AG10803 (cell line): ENCODE results near the gene ITIH1.
"Not testable (repeated sequence)": the region's sequence is repeated elsewhere in the genome, so short reads cannot be mapped to it uniquely, and the experiment has no call there.

ENCODE experiments used
- DNase-seq: peaks from one replicate; pipeline ENCODE4 v3.0.0; 2010; ENCODE audit warnings: low read depth
- H3K4me3 ChIP-seq: 2 replicates; pipeline ENCODE4 v1.5.1; 2011; ENCODE audit warnings: mild to moderate bottlenecking, low read length, control low read depth
- TF ChIP-seq, protein P1 (sequence below): conservative IDR thresholded peaks from 2 replicates; pipeline ENCODE4 v1.5.1; 2011; ENCODE audit warnings: mild to moderate bottlenecking, low read length, control low read depth, inconsistent platforms

Gene ITIH1, protein sequence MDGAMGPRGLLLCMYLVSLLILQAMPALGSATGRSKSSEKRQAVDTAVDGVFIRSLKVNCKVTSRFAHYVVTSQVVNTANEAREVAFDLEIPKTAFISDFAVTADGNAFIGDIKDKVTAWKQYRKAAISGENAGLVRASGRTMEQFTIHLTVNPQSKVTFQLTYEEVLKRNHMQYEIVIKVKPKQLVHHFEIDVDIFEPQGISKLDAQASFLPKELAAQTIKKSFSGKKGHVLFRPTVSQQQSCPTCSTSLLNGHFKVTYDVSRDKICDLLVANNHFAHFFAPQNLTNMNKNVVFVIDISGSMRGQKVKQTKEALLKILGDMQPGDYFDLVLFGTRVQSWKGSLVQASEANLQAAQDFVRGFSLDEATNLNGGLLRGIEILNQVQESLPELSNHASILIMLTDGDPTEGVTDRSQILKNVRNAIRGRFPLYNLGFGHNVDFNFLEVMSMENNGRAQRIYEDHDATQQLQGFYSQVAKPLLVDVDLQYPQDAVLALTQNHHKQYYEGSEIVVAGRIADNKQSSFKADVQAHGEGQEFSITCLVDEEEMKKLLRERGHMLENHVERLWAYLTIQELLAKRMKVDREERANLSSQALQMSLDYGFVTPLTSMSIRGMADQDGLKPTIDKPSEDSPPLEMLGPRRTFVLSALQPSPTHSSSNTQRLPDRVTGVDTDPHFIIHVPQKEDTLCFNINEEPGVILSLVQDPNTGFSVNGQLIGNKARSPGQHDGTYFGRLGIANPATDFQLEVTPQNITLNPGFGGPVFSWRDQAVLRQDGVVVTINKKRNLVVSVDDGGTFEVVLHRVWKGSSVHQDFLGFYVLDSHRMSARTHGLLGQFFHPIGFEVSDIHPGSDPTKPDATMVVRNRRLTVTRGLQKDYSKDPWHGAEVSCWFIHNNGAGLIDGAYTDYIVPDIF

DNA sequence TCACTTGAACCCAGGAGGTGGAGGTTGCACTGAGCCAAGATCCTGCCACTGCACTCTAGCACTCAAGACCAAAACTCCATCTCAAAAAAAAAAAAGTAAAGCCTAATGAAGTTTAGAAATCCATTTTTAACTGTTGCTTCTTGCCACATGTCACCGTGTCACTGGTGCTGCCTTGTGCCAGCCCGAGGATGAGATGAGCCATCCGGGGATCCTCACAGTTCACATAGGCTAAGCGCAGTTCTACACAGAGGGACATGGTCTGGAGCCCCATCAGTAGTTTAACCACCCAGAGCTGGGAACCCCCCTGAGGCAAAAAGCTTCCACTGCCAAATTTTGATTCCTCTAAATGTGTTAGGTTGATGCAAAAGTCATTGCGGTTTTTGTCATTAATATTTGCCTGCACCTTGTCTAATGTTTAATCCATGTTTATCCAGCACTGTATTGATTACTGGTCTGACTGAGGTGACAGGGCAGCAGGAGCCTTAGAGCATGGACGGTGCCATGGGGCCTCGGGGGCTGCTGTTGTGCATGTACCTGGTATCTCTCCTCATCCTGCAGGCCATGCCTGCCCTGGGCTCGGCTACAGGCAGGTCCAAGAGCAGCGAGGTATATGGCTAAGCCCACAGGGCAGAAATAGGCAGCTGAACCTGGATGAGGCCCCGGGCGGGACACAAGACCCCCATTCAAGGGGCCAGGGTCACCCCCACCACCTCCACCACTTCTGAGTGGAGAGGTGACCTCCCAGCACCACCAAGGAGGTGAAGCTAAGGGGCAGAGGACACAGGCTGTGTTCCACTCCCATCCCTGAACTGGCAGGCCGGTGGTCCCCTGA, at the start of gene ITIH1:
TSS of gene ITIH1 (plus strand) at position 473 of the 832 bp plus-strand sequence. CDS start at position 490, 17 bp downstream.
- H3K4me3 ChIP-seq, result no peak within 1 kb of the TSS
- TF ChIP-seq, protein P1, sequence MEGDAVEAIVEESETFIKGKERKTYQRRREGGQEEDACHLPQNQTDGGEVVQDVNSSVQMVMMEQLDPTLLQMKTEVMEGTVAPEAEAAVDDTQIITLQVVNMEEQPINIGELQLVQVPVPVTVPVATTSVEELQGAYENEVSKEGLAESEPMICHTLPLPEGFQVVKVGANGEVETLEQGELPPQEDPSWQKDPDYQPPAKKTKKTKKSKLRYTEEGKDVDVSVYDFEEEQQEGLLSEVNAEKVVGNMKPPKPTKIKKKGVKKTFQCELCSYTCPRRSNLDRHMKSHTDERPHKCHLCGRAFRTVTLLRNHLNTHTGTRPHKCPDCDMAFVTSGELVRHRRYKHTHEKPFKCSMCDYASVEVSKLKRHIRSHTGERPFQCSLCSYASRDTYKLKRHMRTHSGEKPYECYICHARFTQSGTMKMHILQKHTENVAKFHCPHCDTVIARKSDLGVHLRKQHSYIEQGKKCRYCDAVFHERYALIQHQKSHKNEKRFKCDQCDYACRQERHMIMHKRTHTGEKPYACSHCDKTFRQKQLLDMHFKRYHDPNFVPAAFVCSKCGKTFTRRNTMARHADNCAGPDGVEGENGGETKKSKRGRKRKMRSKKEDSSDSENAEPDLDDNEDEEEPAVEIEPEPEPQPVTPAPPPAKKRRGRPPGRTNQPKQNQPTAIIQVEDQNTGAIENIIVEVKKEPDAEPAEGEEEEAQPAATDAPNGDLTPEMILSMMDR, result no peak
- no peak for DNase-seq

DNA sequence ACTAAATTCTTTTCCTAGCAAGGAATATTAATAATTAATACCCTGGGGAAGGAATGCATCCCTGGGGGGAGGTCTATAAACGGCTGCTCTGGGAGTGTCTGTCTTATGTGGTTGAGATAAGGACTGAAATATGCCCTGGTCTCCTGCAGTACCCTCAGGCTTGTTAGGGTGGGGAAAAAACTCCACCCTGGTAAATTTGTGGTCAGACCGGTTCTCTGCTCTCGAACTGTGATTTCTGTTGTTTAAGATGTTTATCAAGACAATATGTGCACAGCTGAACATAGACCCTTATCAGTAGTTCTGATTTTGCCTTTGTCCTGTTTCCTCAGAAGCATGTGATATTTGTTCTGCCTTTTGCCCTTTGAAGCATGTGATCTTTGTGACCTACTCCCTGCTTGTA, 48.6 kb upstream of the ITIH1 start:
- not testable (repeated sequence) for DNase-seq

DNA sequence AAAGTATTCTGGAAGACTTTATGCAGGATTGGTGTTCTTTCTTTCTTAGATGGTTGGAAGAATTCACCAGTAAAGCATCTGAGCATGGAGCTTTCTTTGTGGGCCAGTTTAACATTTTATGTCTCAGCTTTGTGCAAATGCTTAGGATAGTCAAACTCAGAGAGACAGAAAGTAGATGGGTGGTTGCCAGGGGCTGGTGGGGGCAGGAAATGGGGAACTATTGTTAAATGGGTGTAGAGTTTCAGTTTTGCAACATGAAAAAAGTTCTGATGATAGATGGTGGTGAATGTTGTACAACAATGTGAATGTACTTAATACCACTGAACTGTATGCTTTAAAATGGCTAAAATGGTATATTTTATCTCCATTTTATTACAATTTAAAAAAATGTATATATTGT, 46.7 kb upstream of the ITIH1 start:
- TF ChIP-seq, protein P1, result no peak
- no peak overlapping the region for H3K4me3 ChIP-seq
- no peak for DNase-seq

More for the DNA sequence above, 48.6 kb upstream of the ITIH1 start:
- not testable (repeated sequence) for H3K4me3 ChIP-seq

DNA sequence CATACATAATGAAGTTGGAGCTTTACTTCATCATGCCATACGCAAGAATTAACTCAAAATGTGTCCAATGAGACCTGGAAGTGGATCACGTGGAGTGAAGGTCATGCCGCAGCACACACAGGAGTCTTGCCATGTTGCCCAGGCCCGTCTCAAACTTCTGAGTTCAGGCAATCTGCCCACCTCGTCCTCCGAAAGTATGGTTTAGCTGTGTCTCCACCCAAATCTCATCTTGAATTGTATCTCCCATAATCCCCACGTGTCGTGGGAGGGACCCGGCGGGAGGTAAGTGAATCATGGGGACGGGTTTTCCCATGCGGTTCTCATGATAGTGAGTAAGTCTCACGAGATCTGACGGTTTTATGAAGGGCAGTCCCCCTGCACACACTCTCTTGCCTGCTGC, 45.8 kb upstream of the ITIH1 start:
- no peak overlapping the region for H3K4me3 ChIP-seq
- DNase-seq, result no peak
- TF ChIP-seq, protein P1, result no peak

DNA sequence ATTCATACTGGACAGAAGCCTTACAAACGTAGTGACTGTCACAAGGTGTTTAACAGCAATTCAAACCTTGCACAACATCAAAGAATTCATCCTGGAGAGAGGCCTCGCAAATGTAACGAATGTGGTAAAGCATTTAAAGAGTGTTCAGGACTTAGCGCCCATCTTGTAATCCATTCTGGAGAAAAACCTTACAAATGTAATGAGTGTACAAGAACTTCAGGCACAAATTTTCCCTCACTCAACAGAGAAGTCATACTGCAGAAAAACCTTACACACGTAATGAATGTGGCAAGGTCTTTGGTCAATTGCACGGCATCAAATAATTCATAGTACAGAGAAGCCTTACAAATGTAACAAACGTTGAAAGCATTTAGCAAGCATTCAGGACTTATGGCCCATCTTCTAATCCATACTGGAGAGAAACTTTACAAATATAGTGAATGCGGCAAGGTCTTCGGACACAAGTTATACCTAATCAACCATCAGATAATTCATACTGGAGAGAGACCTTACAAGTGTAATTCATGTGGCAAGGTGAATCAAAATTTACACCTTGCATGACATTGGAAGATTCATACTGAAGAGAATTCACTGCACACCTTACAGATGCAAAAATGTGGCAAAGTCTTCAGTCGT, 44.0 kb upstream of the ITIH1 start:
- no peak overlapping the region for H3K4me3 ChIP-seq
- TF ChIP-seq, protein P1, result no peak
- no peak for DNase-seq

DNA sequence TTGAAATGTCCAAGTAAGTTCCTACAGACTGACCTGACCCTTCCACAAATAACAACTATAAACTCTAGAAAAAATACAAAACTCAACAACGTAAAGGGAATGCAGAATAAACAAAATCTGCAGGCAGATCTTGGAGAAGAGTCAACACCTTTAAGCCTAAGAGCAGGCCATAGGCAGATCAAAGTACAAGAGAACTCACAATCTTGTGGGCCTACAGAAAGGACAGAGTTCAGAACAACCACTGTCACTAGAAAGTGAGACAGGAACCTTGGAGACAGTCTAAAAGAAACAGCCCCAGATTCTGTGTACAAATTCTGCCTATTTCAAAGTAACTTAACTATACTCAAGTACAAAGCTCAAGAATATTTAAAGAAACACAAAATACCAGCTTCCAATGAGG, 37.7 kb upstream of the ITIH1 start:
- no peak for DNase-seq
- TF ChIP-seq, protein P1, result no peak
- H3K4me3 ChIP-seq, result no peak overlapping the region
